C1 segment of cervical spinal cord (tissue), 14 donors: ENCODE results near the gene NANOGP8.
"Not testable (repeated sequence)": the region's sequence is repeated elsewhere in the genome, so short reads cannot be mapped to it uniquely, and the experiment has no call there.

Experiments used
- DNase-seq, 14 donors: peaks; one replicate each; lab custom pipeline; 2025; lab: John Stamatoyannopoulos, UW

The NANOGP8 gene

GRCh38 chr15:35092846-35093245, 7.8 kb upstream of the NANOGP8 start:
- no peak for DNase-seq

DNA sequence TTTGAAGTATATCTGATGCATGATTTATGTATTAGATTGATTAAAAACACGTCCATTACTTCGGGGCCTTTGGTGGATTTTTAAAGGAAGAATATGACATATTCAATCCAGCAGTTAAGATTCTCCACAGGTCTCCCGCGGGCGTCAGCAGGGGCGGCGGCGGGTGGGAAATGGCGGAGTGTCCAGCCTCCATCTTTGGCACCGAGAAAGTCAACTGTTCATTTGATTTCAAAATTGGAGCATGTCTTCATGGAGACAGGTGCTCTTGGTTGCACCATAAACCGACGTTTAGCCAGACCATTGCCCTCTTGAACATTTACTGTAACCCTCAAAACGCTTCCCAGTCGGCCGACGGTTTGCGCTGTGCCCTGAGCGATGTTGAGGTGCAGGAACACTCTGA, 7.2 kb upstream of the NANOGP8 start:
- no peak for DNase-seq

GRCh38 chr15:35090104-35090807, 5.2 kb upstream of the NANOGP8 start:
- no peak for DNase-seq

GRCh38 chr15:35089551-35089950, 4.5 kb upstream of the NANOGP8 start:
- no peak for DNase-seq

DNA sequence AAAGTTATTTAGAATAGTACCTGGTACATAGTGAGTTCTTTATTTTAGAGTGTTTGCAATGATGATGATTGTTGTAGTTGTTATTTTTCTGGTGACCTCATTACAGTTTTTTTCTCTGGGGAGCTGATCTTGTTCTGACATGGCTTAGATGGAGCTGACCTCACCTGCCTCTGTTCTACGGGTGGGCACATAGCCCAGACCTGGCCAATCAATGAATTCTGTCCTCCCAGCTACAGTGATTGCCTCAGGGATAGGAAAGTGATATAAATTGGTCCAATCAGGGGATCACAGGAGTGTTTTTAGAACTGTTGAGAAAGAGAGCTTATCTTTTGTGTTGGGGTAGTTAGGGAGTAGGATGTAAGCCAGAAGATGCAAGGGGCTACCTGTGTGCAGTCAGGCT, 3.2 kb upstream of the NANOGP8 start:
- DNase-seq = no peak

- DNase-seq = no peak
These were observed 2.7 kb upstream of the NANOGP8 start for GRCh38 chr15:35087759-35088158.

GRCh38 chr15:35082371-35083348, 2.4 kb downstream of the NANOGP8 start:
- DNase-seq = not testable (repeated sequence)

DNA sequence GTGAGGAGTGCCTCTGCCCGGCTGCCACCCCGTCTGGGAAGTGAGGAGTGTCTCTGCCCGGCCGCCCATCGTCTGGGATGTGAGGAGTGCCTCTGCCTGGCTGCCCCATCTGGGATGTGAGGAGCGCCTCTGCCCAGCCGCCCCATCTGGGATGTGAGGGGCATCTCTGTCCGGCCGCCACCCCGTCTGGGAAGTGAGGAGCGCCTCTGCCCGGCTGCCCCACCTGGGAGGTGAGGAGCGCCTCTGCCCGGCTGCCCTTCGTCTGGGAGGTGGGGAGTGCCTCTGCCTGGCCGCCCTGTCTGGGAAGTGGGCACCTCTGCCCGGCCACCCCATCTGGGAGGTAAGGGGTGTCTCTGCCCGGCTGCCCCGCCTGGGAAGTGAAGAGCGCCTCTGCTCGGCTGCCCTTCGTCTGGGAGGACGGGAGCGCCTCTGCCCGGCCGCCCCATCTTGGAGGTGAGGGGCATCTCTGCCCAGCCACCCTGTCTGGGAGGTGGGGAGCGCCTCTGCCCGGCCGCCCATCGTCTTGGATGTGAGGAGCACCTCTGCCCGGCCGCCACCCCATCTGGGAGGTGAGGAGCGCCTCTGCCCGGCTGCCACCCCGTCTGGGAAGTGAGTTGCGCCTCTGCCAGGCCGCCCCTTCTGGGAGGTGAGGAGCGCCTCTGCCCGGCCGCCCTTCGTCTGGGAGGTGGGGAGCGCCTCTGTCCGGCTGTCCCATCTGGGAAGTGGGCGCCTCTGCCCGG, 3.3 kb downstream of the NANOGP8 start:
- DNase-seq = not testable (repeated sequence)

- DNase-seq = no peak
These were observed 4.9 kb downstream of the NANOGP8 start for GRCh38 chr15:35080226-35080625.

- peak in 7 of 14 donors; percentile 0 to 6 (median 3) for DNase-seq
These were observed 6.7 kb downstream of the NANOGP8 start for GRCh38 chr15:35078221-35078915.

DNA sequence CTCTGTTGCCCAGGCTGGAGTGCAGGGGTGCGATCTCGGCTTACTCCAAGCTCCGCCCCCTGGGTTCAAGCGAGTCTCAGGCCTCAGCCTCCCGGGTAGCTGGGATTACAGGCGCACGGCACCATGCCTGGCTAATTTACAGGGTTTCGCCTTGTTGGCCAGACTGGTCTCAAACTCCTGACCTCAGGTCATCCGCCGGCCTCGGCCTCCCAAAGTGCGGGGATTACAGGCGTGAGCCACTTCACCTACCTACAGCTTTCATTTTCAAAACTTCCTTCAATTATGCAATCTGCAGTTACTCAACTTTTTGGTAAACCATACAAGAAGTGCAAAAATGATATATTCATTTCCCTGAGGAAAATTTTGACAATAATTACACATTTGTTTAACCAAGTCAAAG, 14.0 kb downstream of the NANOGP8 start:
- DNase-seq = no peak

- peak in 2 of 14 donors; percentile 18 to 91 for DNase-seq
These were observed 16.1 kb downstream of the NANOGP8 start for GRCh38 chr15:35068846-35069475.

DNA sequence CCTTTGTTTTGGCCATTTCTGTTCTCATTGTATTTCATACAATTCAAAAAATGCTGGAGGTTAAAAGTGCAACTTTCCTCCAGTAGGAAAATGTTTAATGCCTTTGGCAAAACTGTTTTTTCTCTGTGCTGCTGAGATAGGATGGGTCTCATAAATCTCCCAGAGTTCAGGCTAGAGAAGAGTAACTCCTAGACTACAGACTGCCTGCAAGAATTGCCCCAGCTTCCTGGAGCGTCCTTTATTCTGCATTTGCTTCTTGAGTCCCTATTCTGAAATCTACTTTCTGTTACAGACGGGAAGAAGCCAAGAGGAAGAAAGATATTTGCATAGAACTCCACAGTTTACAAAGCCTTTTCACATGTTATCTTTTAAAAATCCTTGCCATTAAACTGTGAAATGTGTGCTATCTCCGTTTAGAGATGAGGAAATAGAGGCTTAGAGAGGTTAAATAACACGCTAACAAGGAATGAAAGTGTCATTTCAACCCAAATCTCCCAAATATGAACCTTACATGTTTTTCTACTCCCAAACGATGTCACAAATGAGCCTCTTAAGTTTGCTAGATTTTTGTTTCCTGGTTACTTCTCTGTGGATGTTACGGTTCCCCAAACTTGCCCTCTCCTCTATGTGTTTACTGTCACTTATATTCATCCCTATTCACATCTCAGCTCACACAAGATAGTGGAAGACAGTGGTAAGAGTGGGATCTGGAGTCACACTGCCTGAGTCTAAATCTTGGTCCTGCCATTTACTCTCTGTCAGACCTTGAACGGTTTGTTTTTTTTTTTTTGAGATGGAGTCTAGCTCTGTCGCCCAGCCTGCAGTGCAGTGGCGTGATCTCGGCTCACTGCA, 17.4 kb downstream of the NANOGP8 start:
- DNase-seq = peak in 1 of 14 donors; percentile 13

- DNase-seq = peak in 1 of 14 donors; percentile 60
These were observed 19.0 kb downstream of the NANOGP8 start for GRCh38 chr15:35066094-35066493.

GRCh38 chr15:35064576-35065190, 20.4 kb downstream of the NANOGP8 start:
- DNase-seq = no peak

DNA sequence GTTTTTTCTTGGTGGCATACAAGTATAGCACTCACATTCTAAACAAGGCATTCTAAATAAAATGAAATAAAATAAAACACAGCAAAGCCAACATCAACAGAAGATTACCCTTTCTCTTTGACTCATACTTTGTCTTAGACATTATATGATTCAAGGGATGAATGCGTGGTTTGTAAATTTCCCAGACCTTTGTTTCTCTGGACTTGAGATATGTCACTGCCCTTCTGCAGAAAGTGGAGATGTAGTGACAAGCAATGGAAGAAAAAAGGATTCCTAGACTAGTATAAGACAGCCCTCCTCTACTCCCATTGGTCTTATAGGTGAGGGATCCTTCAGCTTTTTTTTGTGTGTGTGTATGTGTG, 22.4 kb downstream of the NANOGP8 start:
- DNase-seq = no peak

GRCh38 chr15:35061825-35062737, 23.0 kb downstream of the NANOGP8 start:
- DNase-seq = no peak

GRCh38 chr15:35061161-35061824, 23.8 kb downstream of the NANOGP8 start:
- no peak for DNase-seq
